ENCODE data around the gene NTSR1.
A peak's percentile ranks its signal among the peaks of the same experiment; 100 is the strongest.

The NTSR1 gene

DNA sequence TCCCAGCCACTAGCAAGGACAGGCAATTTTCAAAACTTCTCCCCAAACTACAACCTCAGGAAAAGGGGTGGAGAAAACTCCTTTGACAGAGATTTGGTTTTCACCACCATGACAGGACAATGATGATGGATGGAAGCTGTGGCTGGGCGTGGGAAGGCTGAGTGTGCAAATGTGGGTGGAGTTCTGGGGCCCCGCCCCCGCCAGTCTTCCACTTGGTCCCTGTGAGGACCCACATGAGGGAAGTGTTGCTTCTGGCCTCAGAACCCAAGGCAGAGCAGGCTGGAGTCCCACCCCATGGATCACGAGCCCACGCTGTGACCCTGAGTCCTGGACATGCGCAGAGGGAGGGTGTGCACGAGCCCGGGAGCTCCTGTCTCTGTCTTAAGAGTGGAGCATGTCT is 66.1 kb downstream of the NTSR1 start:
- H3K4me1 Mint-ChIP-seq, result peaks cover 27% of the 10 kb centered on the region
- H3K27ac Mint-ChIP-seq (ENCODE audit: low read depth), result no peak overlapping the region
- H3K9me3 Mint-ChIP-seq, result no peaks in the 10 kb centered on the region
- peaks cover 6% of the 10 kb centered on the region for H3K36me3 Mint-ChIP-seq (ENCODE audit: insufficient read depth)
- no peak for ATAC-seq (replicated peaks; ENCODE audit: extremely low read depth, poor library complexity, severe bottlenecking)
- H3K27me3 Mint-ChIP-seq, result no peaks in the 10 kb centered on the region
- no peak for DNase-seq (ENCODE audit: low spot score in 2 of 2)
- no peak overlapping the region for H3K4me3 Mint-ChIP-seq

GRCh38 chr20:62775206-62775605 is 66.6 kb downstream of the NTSR1 start:
- Mint-ChIP-seq H3K27ac (ENCODE audit: low read depth) (peak overlapping the region; percentile 93), H3K27me3 (no peaks in the 10 kb centered on the region), H3K4me1 (peaks cover 27% of the 10 kb centered on the region), H3K36me3 (ENCODE audit: insufficient read depth) (peaks cover 6% of the 10 kb centered on the region), H3K9me3 (no peaks in the 10 kb centered on the region), H3K4me3 (peak overlapping the region; percentile 73)
- ATAC-seq (replicated peaks; ENCODE audit: extremely low read depth, poor library complexity, severe bottlenecking), result no peak
- DNase-seq (ENCODE audit: low spot score in 2 of 2), result no peak

GRCh38 chr20:62776035-62776691 is 67.5 kb downstream of the NTSR1 start:
- Mint-ChIP-seq H3K9me3 (no peaks in the 10 kb centered on the region), H3K27ac (ENCODE audit: low read depth) (peak overlapping the region; percentile 93), H3K4me1 (peaks cover 27% of the 10 kb centered on the region), H3K4me3 (peak overlapping the region; percentile 73), H3K27me3 (no peaks in the 10 kb centered on the region), H3K36me3 (ENCODE audit: insufficient read depth) (peaks cover 6% of the 10 kb centered on the region)
- DNase-seq (ENCODE audit: low spot score in 2 of 2) (no peak), ATAC-seq (replicated peaks; ENCODE audit: extremely low read depth, poor library complexity, severe bottlenecking) (no peak)

- Mint-ChIP-seq H3K4me1 (peaks cover 27% of the 10 kb centered on the region), H3K27me3 (no peaks in the 10 kb centered on the region), H3K4me3 (peak overlapping the region; percentile 73), H3K27ac (ENCODE audit: low read depth) (peak overlapping the region; percentile 93), H3K36me3 (ENCODE audit: insufficient read depth) (peaks cover 6% of the 10 kb centered on the region), H3K9me3 (no peaks in the 10 kb centered on the region)
- ATAC-seq (replicated peaks; ENCODE audit: extremely low read depth, poor library complexity, severe bottlenecking) (peak; percentile 82), DNase-seq (ENCODE audit: low spot score in 2 of 2) (peak in 1 of 2 donors; percentile 19)
These were observed 68.3 kb downstream of the NTSR1 start for GRCh38 chr20:62776692-62777527.

DNA sequence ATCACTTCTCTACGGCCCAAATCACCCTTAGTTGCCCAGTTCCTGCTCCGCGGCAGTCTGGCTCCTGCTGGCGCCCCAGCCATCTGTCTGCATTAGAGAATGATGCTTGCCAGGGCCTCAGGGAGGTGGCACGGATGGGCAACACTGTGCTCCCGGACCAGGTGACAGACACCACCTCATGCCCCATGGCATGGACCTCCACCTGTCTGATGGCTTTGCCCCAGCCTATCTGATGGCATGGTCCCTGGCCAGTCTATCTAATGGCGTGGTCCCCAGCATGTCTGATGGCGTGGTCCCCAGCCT is 68.8 kb downstream of the NTSR1 start:
- H3K9me3 Mint-ChIP-seq, result no peaks in the 10 kb centered on the region
- peaks cover 27% of the 10 kb centered on the region for H3K4me1 Mint-ChIP-seq
- H3K36me3 Mint-ChIP-seq (ENCODE audit: insufficient read depth), result peaks cover 6% of the 10 kb centered on the region
- H3K27ac Mint-ChIP-seq (ENCODE audit: low read depth), result peak overlapping the region; percentile 93
- no peaks in the 10 kb centered on the region for H3K27me3 Mint-ChIP-seq
- peak overlapping the region; percentile 73 for H3K4me3 Mint-ChIP-seq
- DNase-seq (ENCODE audit: low spot score in 2 of 2) (no peak), ATAC-seq (replicated peaks; ENCODE audit: extremely low read depth, poor library complexity, severe bottlenecking) (peak; percentile 19)

GRCh38 chr20:62778058-62778457 is 69.4 kb downstream of the NTSR1 start:
- no peak for ATAC-seq (replicated peaks; ENCODE audit: extremely low read depth, poor library complexity, severe bottlenecking)
- Mint-ChIP-seq H3K4me3 (no peak overlapping the region), H3K36me3 (ENCODE audit: insufficient read depth) (peaks cover 6% of the 10 kb centered on the region), H3K27ac (ENCODE audit: low read depth) (no peak overlapping the region), H3K9me3 (no peaks in the 10 kb centered on the region), H3K27me3 (no peaks in the 10 kb centered on the region), H3K4me1 (peaks cover 27% of the 10 kb centered on the region)
- no peak for DNase-seq (ENCODE audit: low spot score in 2 of 2)

DNA sequence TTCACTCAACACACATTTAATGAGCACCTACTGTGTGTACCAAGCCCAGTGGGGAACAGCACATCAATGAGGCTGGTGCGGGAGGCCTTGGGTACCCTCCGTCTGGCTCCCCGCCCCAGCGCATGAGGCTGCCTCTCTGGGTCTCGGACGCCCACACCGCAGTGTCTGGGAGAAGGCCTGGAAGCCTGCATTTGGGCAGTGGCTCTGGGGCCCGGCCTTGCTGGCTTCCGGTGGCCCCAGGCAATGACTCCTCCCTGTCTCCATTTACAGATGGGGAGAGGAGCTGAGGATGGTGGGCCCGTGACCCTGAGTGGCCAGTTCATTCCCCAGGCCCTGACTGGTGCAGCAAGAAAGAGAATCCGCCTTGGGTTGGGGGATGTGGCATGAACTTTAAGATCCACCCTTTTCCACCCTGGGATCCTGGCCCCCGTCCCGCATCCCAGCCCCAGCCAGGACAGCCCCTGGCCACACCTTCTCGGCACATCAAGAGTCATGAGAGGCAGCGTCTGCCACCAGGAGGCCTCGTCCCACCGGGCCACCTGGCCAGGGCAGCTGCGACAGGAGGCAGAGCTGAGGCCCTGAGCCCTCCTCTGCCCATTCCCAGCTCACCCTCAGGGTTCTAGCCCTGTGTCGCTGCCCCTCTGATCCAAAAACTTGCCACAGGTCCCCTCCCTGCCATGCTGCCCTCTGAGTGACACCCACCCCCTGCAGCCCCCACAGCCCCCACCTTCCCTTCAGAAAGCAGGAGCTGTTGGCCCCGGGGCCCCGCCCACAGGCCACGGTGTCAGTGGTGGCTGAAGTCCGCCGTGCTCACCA is 70.2 kb downstream of the NTSR1 start:
- no peak for ATAC-seq (replicated peaks; ENCODE audit: extremely low read depth, poor library complexity, severe bottlenecking)
- H3K4me1 Mint-ChIP-seq, result peaks cover 27% of the 10 kb centered on the region

DNA sequence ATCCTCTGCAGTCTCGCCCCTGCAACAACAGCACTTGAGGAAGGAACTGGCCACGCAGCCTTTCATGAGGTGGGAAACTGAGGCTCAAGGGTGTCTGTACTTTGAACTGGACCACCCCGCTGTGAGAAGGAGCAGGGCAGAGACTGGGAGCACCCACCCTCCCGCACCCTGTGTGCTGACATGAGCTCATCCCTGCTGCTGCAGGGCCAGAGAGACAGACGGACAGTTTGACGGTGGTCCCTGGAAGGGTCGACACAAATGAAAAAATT is 70.7 kb downstream of the NTSR1 start:
- Mint-ChIP-seq H3K9me3 (no peaks in the 10 kb centered on the region), H3K4me1 (peaks cover 23% of the 10 kb centered on the region), H3K36me3 (ENCODE audit: insufficient read depth) (peaks cover 6% of the 10 kb centered on the region), H3K27me3 (no peaks in the 10 kb centered on the region), H3K27ac (ENCODE audit: low read depth) (no peak overlapping the region), H3K4me3 (no peak overlapping the region)
- DNase-seq (ENCODE audit: low spot score in 2 of 2), result no peak
- no peak for ATAC-seq (replicated peaks; ENCODE audit: extremely low read depth, poor library complexity, severe bottlenecking)

More for the DNA sequence above, 70.2 kb downstream of the NTSR1 start:
- Mint-ChIP-seq H3K27me3 (no peaks in the 10 kb centered on the region), H3K9me3 (no peaks in the 10 kb centered on the region), H3K36me3 (ENCODE audit: insufficient read depth) (peaks cover 6% of the 10 kb centered on the region), H3K27ac (ENCODE audit: low read depth) (no peak overlapping the region), H3K4me3 (no peak overlapping the region)
- DNase-seq (ENCODE audit: low spot score in 2 of 2), result no peak

DNA sequence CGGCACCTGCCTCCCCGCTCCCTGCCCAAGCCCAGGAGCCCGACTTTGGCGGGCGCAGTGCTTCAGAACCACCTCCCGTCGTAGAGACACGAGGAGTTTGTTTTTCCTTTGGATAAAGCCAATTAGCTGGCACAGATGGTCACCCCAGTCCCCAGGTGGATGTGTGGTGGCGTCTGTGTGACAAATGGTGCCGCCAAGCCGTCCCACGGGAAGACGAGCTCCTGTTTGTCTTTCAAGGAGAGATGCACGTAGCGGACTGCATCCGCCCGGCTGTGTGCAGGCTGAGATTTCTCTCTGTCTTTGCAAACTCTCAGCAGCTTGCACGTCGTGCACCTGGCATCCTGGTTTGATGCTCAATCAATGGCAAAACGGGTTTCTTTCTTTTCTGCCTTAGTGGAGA is 71.6 kb downstream of the NTSR1 start:
- Mint-ChIP-seq H3K27ac (ENCODE audit: low read depth) (no peak overlapping the region), H3K9me3 (no peaks in the 10 kb centered on the region), H3K4me1 (peaks cover 22% of the 10 kb centered on the region), H3K36me3 (ENCODE audit: insufficient read depth) (peaks cover 6% of the 10 kb centered on the region), H3K27me3 (no peaks in the 10 kb centered on the region), H3K4me3 (no peak overlapping the region)
- DNase-seq (ENCODE audit: low spot score in 2 of 2), result no peak
- no peak for ATAC-seq (replicated peaks; ENCODE audit: extremely low read depth, poor library complexity, severe bottlenecking)

DNA sequence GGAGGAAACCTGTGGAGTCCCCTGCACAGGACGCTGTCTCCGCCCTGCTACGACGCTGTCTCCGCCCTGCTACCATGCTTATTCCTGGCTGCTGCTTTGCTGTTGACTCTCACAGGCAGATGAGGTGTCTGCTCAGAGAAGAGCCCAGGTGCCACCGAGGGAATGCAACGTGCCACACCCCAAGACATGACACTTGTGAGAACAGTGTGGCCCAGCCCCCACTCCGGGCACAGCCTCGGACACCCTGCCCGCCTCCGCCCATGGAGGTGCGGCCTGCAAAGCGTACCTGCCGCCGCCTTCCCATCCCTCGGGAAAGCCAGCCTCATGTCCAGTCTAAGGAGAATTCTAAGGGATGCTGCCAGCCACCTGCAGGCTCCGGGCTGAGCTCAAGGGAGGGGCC is 72.1 kb downstream of the NTSR1 start:
- no peak overlapping the region for H3K4me3 Mint-ChIP-seq
- DNase-seq (ENCODE audit: low spot score in 2 of 2) (no peak), ATAC-seq (replicated peaks; ENCODE audit: extremely low read depth, poor library complexity, severe bottlenecking) (no peak)
- H3K27ac Mint-ChIP-seq (ENCODE audit: low read depth), result no peak overlapping the region
- no peaks in the 10 kb centered on the region for H3K9me3 Mint-ChIP-seq
- no peaks in the 10 kb centered on the region for H3K27me3 Mint-ChIP-seq
- peaks cover 20% of the 10 kb centered on the region for H3K4me1 Mint-ChIP-seq
- peaks cover 4% of the 10 kb centered on the region for H3K36me3 Mint-ChIP-seq (ENCODE audit: insufficient read depth)

- Mint-ChIP-seq H3K9me3 (no peaks in the 10 kb centered on the region), H3K27ac (ENCODE audit: low read depth) (no peak overlapping the region), H3K4me1 (peaks cover 3% of the 10 kb centered on the region), H3K4me3 (no peak overlapping the region), H3K27me3 (no peaks in the 10 kb centered on the region), H3K36me3 (ENCODE audit: insufficient read depth) (peaks cover 2% of the 10 kb centered on the region)
- DNase-seq (ENCODE audit: low spot score in 2 of 2), result no peak
- no peak for ATAC-seq (replicated peaks; ENCODE audit: extremely low read depth, poor library complexity, severe bottlenecking)
These were observed 73.7 kb downstream of the NTSR1 start for GRCh38 chr20:62782149-62782892.

GRCh38 chr20:62782893-62783278 is 74.2 kb downstream of the NTSR1 start:
- Mint-ChIP-seq H3K4me1 (no peaks in the 10 kb centered on the region), H3K27me3 (no peaks in the 10 kb centered on the region), H3K9me3 (no peaks in the 10 kb centered on the region), H3K27ac (ENCODE audit: low read depth) (no peak overlapping the region), H3K4me3 (no peak overlapping the region), H3K36me3 (ENCODE audit: insufficient read depth) (no peaks in the 10 kb centered on the region)
- DNase-seq (ENCODE audit: low spot score in 2 of 2) (no peak), ATAC-seq (replicated peaks; ENCODE audit: extremely low read depth, poor library complexity, severe bottlenecking) (no peak)

Data from central memory CD8-positive, alpha-beta T cell (primary cell).